Endometrial microvascular endothelial cells (primary cell): ENCODE data around the gene ATP6V1G2. TPM values are rescaled to one million over a fixed set of nuclear protein-coding genes. Genes with fewer than 3 reads are reported as not detected.

Experiments
- in situ Hi-C: cut with HindIII; loops from 2 replicates; pipeline ENCODE4 v1.10.0; 2017; ENCODE audit warnings: low sequenced_read_pairs, low pct_unique_long_range_greater_than_20kb; ENCODE audit errors: inconsistent ontology term
- total RNA-seq: library from RNA; depleted of rRNA; stranded (reverse); fragments of >200 nt; gene quantifications from one replicate; pipeline ENCODE4 v1.2.3, GENCODE V29; 2015; ENCODE audit errors: inconsistent ontology term

Gene ATP6V1G2
- total RNA-seq, 1 donor from 2014 or later: not detected

DNA sequence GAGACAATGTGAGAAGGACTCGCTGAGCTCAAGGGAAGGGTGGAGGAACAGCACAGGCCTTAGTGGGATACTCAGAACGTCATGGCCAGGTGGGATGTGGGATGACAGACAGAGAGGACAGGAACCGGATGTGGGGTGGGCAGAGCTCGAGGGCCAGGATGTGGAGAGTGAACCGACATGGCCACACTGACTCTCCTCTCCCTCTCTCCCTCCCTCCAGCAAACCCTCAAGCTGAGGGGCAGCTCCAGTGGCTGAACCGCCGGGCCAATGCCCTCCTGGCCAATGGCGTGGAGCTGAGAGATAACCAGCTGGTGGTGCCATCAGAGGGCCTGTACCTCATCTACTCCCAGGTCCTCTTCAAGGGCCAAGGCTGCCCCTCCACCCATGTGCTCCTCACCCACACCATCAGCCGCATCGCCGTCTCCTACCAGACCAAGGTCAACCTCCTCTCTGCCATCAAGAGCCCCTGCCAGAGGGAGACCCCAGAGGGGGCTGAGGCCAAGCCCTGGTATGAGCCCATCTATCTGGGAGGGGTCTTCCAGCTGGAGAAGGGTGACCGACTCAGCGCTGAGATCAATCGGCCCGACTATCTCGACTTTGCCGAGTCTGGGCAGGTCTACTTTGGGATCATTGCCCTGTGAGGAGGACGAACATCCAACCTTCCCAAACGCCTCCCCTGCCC lies 30.6 kb upstream of the ATP6V1G2 start:
- in situ Hi-C loops: no loop called here

DNA sequence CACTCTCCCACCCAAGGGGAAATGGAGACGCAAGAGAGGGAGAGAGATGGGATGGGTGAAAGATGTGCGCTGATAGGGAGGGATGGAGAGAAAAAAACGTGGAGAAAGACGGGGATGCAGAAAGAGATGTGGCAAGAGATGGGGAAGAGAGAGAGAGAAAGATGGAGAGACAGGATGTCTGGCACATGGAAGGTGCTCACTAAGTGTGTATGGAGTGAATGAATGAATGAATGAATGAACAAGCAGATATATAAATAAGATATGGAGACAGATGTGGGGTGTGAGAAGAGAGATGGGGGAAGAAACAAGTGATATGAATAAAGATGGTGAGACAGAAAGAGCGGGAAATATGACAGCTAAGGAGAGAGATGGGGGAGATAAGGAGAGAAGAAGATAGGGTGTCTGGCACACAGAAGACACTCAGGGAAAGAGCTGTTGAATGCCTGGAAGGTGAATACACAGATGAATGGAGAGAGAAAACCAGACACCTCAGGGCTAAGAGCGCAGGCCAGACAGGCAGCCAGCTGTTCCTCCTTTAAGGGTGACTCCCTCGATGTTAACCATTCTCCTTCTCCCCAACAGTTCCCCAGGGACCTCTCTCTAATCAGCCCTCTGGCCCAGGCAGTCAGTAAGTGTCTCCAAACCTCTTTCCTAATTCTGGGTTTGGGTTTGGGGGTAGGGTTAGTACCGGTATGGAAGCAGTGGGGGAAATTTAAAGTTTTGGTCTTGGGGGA lies 29.7 kb upstream of the ATP6V1G2 start:
- in situ Hi-C loops: no loop called here

DNA sequence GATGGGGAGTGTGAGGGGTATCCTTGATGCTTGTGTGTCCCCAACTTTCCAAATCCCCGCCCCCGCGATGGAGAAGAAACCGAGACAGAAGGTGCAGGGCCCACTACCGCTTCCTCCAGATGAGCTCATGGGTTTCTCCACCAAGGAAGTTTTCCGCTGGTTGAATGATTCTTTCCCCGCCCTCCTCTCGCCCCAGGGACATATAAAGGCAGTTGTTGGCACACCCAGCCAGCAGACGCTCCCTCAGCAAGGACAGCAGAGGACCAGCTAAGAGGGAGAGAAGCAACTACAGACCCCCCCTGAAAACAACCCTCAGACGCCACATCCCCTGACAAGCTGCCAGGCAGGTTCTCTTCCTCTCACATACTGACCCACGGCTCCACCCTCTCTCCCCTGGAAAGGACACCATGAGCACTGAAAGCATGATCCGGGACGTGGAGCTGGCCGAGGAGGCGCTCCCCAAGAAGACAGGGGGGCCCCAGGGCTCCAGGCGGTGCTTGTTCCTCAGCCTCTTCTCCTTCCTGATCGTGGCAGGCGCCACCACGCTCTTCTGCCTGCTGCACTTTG lies 29.0 kb upstream of the ATP6V1G2 start, which contains the start of gene TNF:
Gene TNF, plus strand, starts transcription at position 231 of the 567 bp plus-strand sequence. Its CDS starts 177 bp downstream, at position 408.
- in situ Hi-C loops: no loop called here

DNA sequence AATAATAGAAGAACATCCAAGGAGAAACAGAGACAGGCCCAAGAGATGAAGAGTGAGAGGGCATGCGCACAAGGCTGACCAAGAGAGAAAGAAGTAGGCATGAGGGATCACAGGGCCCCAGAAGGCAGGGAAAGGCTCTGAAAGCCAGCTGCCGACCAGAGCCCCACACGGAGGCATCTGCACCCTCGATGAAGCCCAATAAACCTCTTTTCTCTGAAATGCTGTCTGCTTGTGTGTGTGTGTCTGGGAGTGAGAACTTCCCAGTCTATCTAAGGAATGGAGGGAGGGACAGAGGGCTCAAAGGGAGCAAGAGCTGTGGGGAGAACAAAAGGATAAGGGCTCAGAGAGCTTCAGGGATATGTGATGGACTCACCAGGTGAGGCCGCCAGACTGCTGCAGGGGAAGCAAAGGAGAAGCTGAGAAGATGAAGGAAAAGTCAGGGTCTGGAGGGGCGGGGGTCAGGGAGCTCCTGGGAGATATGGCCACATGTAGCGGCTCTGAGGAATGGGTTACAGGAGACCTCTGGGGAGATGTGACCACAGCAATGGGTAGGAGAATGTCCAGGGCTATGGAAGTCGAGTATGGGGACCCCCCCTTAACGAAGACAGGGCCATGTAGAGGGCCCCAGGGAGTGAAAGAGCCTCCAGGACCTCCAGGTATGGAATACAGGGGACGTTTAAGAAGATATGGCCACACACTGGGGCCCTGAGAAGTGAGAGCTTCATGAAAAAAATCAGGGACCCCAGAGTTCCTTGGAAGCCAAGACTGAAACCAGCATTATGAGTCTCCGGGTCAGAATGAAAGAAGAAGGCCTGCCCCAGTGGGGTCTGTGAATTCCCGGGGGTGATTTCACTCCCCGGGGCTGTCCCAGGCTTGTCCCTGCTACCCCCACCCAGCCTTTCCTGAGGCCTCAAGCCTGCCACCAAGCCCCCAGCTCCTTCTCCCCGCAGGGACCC lies 28.0 kb upstream of the ATP6V1G2 start:
- in situ Hi-C loops: no loop called here

DNA sequence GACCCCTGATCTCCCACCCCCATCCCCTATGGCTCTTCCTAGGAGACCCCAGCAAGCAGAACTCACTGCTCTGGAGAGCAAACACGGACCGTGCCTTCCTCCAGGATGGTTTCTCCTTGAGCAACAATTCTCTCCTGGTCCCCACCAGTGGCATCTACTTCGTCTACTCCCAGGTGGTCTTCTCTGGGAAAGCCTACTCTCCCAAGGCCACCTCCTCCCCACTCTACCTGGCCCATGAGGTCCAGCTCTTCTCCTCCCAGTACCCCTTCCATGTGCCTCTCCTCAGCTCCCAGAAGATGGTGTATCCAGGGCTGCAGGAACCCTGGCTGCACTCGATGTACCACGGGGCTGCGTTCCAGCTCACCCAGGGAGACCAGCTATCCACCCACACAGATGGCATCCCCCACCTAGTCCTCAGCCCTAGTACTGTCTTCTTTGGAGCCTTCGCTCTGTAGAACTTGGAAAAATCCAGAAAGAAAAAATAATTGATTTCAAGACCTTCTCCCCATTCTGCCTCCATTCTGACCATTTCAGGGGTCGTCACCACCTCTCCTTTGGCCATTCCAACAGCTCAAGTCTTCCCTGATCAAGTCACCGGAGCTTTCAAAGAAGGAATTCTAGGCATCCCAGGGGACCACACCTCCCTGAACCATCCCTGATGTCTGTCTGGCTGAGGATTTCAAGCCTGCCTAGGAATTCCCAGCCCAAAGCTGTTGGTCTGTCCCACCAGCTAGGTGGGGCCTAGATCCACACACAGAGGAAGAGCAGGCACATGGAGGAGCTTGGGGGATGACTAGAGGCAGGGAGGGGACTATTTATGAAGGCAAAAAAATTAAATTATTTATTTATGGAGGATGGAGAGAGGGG lies 27.1 kb upstream of the ATP6V1G2 start:
- in situ Hi-C loops: no loop called here

DNA sequence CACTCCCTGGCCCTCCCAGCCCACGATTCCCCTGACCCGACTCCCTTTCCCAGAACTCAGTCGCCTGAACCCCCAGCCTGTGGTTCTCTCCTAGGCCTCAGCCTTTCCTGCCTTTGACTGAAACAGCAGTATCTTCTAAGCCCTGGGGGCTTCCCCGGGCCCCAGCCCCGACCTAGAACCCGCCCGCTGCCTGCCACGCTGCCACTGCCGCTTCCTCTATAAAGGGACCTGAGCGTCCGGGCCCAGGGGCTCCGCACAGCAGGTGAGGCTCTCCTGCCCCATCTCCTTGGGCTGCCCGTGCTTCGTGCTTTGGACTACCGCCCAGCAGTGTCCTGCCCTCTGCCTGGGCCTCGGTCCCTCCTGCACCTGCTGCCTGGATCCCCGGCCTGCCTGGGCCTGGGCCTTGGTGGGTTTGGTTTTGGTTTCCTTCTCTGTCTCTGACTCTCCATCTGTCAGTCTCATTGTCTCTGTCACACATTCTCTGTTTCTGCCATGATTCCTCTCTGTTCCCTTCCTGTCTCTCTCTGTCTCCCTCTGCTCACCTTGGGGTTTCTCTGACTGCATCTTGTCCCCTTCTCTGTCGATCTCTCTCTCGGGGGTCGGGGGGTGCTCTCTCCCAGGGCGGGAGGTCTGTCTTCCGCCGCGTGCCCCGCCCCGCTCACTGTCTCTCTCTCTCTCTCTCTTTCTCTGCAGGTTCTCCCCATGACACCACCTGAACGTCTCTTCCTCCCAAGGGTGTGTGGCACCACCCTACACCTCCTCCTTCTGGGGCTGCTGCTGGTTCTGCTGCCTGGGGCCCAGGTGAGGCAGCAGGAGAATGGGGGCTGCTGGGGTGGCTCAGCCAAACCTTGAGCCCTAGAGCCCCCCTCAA lies 25.9 kb upstream of the ATP6V1G2 start, which contains the start of gene LTA:
Gene LTA, plus strand, starts transcription at position 249 of the 871 bp plus-strand sequence. Its CDS starts 454 bp downstream, at position 703.
- in situ Hi-C loops: no loop called here

DNA sequence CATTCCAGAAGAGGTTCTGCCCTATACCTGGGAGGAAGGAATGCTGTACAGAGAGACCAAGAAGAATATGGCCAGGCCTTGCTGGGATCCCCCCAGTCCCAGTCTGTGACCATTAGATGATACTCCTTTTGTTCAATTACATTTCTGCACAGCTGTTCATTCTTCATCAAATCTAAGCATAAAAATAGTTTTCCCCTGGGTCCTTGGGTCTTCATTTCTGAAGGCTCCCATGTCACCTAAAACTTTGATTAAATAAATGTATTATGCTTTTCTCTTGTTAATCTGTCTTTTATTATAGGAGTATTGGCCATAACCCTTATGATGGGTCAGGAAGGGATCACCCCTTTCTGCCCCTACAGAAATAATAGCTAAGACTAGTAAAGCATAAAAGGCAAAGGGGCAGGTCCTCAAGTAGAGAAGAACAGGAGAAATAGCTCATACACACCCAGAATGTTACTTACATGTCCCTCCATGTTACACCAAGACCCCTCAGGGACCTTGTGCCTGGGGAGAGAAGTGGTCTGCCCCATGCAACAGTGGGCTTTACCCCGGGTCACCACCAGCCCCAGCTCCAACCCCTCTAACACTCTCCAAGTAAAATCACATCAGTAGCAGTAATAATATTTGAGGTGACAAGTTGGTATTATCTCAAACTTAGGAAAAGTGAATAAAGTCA lies 23.6 kb upstream of the ATP6V1G2 start:
- in situ Hi-C loops: no loop called here

DNA sequence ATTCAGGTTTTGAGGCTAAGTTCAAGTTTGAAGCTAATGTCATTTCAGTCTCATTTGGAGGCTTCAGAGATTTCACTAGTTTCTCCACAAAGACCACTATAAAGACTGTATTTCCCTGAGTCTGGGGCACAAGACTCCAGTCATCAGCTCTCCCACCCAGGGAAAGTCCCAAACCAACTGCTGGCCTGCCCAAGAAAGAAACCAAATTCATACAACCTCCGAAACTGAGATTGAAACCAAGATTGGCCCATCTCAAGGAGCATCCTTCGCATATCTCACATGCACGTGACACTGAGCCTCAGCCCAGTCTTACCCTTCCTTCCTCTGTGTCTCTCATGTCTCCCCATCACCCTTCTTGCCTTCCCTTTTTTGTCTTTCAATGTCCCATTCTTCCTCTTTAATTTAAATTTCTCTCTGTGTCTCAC lies 22.1 kb upstream of the ATP6V1G2 start:
- in situ Hi-C loops: no loop called here

DNA sequence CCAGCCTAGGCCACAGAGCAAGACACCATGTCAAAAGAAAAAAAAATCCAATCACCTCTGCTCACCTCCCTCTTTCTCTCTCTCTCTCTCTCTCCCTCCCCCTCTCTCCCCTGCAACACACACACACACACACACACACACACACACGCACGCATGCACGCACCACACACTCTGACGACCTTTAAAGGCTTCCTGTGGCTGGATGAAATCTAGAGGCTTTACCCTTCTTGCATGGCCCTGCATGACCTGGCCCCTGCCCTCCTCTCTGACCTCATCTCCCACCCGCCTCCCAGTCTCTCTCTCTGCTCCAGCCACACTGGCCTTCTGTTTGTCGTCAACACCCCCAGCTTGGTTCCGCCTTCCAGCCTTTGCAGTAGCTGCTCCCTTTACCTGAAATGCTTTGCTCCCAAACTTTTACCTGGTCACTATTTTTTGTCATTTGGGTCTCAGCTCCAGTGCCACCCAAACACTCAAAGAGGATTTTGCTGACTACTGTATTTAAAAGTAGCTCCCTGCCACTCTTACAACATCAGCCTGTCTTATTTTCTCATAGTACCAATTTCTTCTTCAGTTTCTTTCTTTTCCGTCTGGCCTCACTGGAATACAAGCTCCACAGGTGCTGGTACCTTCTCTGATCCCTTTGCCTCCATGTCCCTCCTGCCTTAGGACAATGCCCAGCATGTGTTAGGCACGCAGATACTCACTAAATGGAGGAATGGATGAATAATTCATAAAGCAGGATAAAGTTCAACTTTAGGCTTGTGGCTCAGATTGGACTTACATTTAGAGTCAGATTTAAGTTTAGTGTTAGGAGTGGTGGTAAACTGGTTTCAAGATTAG lies 21.3 kb upstream of the ATP6V1G2 start:
- in situ Hi-C loops: no loop called here

DNA sequence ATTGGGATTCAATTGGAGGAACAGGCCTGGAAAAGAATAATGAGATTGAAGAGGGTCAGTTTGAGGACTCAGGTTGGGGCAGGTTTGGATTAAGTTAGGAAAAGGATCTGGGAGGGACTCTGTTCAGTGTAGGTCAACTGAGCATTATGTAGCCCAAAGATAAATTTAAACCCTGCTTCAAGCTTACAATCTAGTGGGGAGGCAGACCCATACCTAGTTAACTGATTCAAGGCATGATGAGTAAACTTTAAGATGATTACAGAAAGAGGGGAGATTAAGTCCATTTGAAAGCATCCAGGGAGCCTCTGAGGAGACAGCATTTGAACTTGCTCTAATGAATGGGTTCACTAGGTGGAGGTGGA lies 14.3 kb upstream of the ATP6V1G2 start:
- in situ Hi-C loops: no loop called here

DNA sequence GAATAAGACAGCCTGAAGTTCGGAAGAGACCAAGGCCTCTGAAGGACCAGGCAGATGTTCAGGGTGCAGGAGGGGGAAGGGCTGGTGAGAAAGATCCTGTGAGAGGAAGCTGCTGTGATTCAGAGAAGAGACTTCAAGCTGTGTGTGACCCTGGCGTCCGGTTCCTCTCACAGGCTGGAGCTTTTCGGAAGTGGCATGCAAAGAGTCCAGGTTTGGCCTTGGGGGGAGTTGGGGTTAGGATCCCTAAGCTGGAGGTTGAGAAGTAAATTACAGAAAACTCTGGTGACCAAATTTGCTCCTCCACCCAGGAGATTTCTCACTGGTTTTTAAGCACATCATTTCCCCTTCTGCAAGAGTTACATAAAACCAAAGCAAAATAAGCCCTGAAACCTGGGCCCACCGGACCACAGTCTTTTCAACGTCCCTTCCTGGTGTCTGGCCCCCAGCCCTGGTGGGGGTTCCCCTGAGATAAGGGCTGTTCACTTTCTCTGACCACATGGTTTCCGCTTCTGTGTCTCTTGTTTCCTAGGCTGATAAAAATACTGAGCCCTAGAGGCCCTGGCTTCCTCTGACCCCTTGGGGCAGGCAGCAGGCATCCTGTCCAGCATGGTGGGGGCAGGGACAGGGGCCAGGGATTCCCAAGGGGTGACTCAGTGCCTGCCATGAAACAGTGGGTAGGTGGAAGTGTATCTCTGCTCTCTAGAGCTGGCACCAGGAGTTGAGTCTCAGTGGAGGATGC lies 13.7 kb upstream of the ATP6V1G2 start:
- in situ Hi-C loops: no loop called here

DNA sequence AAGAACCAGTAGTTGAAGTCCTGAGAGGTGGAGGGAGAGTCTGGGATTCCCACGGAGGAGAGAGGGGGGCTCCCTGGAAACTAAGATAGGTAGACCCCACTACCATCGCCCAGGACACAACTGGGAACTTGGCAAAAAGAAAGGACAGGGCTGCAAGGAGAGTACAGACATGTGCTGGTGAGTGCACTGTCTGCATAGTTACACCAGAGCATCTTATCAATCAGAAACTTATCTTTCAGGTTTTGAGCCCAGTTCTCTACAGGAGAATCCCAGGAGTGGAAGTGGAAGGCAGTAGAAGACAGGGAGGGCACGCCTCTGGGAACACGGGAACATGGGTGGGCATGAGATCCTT lies 13.2 kb upstream of the ATP6V1G2 start:
- in situ Hi-C loops: no loop called here

DNA sequence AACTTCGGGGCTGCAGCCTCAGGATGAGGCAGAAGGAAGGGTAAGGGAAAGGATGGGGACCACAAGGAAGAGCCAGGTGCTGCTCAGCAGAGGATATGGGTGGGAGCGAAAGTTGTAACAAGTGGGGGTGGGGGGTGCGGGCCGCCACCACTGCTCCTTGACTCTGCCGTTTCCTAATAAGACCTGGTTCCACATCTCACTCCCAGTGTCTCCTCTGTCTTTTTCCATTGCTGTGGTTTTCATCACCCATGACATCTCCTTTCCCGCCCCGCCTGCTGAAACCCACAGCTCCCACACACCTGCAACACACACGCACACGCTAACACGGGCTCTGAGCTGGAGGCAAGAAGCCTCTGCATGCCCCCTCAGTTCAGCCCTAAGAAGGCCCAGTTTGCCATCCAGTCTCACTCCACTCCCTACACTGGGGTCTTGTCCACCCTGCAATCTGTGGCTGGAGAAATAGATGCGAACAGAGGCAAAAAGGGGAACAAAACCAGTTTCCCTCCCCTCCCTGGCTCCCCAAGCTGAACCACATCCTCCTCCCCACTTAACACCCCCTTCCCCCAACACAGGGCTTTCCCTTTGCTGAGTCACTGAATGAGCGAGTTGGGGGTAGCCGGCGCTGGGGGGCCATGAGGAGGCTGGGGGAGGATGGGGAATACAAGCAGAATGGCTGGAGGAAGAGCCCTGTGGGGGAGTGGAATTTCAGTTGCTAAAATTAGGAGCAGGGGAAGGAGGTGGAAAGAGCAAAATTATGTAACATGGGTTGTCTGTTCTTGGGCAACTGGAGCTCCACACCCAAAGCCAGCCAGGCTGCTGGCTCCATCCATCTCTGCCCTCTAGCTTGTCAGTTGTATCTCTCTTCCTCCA lies 12.5 kb upstream of the ATP6V1G2 start:
- in situ Hi-C loops: no loop called here

DNA sequence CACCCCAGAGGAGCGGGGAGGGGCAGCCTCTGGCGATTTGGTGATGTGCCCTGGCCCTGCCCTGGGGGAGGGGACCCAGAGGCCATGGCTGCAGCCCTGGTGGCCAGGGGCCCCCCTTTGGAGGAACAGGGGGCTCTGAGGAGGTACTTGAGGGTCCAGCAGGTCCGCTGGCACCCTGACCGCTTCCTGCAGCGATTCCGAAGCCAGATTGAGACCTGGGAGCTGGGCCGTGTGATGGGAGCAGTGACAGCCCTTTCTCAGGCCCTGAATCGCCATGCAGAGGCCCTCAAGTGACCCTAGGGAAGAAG lies 11.9 kb upstream of the ATP6V1G2 start:
- in situ Hi-C loops: no loop called here
